Measurements from ENCODE around the gene NAIP.
"Not testable (repeated sequence)": the region's sequence is repeated elsewhere in the genome, so short reads cannot be mapped to it uniquely, and the experiment has no call there.

NAIP gene

DNA sequence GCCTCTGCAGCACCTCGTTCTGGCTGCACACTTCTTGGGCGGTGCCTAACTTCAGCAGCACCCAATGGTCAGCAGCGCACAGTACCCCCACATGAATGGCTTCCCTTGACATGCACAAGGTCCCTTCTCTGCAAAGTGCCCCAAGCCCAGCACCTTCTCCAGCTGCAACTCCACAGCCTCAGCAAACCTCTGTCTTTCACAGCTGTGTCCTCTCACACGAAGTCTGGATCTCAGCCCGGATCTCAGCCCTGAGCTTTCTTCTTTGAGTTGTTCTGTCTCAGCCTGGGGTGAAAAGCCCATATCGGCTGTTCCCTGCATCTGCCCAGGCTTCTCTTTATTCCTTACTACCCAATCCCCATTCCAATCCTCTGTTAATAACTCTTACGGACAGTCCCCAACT is 57.9 kb downstream of the NAIP start:
- H3K4me1 Mint-ChIP-seq, H3K27ac Mint-ChIP-seq, H3K36me3 Mint-ChIP-seq, H3K9me3 Mint-ChIP-seq, H3K4me3 Mint-ChIP-seq, H3K27me3 Mint-ChIP-seq: not testable (repeated sequence)

DNA sequence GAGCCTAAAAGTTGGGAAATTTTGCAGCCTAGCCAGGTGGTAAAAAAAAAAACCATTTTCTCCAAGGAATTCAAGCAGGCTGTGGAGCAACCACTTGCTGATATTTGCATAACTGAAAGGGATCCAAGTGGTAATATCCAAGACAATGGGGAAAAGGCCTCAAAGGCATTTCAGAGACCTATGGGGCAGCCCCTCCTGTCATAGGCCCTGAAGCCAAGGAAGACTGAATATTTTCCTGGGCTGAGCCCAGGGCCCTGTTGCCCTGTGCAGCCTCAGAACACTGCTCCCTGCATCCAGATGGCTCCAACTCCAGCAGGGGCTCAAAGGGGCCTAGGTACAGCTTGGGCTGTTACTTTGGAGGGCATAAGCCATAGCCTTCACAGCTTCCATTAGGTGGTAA is 60.6 kb downstream of the NAIP start:
- not testable (repeated sequence) for H3K27me3 Mint-ChIP-seq, H3K9me3 Mint-ChIP-seq, H3K36me3 Mint-ChIP-seq, H3K4me3 Mint-ChIP-seq, H3K27ac Mint-ChIP-seq, H3K4me1 Mint-ChIP-seq

DNA sequence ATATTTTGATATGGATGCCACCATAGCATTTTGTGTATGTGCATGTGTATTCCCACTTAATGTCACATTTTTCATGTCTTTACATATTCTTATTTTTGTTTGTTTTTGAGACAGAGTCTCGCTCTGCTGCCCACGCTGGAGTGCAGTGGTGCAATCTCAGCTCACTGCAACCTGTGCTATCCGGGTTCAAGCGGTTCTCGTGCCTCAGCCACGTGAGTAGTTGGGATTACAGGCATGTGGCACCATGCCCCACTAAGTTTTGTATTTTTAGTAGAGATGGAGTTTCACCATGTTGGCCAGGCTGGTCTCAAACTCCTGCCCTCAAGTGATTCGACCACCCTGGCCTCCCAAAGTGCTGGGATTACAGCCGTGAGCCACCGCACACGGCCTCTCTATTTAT is 72.1 kb downstream of the NAIP start:
- not testable (repeated sequence) for H3K4me1 Mint-ChIP-seq, H3K27me3 Mint-ChIP-seq, H3K36me3 Mint-ChIP-seq, H3K4me3 Mint-ChIP-seq, H3K27ac Mint-ChIP-seq, H3K9me3 Mint-ChIP-seq

DNA sequence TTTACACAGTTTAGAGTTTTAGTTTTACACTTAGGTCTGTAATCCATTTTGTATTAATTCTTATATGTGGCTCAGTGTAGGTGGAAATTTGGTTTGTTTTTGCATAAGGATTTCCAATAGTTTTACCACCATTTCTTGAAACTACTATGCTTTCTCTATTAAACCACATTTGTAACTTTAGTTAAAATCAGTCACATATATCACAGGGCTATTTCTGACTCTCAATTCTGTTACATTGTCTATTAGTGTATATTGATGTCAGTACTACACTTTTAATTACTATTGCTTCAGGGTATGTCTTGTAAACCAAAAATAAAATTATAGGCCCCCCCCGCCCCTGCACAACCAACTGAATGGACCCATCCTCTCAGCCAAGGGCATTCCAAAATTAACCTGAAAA is 92.6 kb downstream of the NAIP start:
- not testable (repeated sequence) for H3K4me3 Mint-ChIP-seq, H3K27me3 Mint-ChIP-seq, H3K27ac Mint-ChIP-seq, H3K4me1 Mint-ChIP-seq, H3K36me3 Mint-ChIP-seq, H3K9me3 Mint-ChIP-seq

DNA sequence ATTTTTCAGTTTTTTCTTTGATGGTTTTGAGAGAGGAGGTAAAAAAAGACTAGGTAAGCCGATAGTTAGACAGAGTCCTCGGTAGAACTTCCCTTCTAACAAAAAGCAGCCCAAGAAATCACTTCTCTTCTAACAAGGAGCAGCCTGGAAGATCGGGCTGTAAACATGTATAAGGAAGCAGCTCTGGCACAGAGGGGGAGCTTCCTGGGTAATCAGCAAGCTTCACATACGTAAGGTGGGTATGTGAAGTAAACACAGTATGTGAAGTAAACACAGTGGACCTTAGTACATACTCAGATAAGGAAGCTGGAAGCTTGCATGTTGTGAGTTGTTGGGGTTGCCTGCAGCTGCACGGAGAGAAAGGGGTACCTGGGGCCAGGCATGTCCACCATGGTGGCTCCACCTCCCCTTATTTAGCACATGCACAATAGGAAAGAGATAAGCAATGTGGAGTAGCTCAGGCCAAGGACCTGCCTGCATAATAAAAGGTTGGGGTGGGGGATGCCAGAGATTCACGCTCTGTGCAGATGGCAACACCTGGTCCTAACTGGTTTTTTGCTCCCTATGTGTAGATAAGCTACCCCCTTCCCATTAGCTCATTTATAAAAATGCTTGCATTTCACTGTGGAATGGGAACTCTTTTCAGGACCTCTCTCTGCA is 93.3 kb downstream of the NAIP start:
- not testable (repeated sequence) for H3K4me3 Mint-ChIP-seq, H3K36me3 Mint-ChIP-seq, H3K4me1 Mint-ChIP-seq, H3K27me3 Mint-ChIP-seq, H3K9me3 Mint-ChIP-seq, H3K27ac Mint-ChIP-seq

DNA sequence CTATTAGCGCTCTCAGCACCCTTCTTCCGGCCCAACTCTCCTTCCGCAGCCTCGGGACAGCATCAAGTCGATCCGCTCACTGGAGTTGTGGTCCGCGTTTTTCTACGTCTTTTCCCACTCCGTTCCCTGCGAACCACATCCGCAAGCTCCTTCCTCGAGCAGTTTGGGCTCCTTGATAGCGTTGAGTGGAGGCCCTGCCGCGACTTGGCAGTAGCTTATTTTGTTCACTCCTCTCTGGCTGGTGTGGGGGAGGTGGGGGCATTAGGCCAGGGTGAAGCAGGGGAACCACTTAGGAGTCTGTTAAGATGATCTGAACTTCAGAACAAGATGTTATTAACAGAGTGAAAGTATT is 100.0 kb downstream of the NAIP start:
- not testable (repeated sequence) for H3K9me3 Mint-ChIP-seq, H3K4me1 Mint-ChIP-seq, H3K36me3 Mint-ChIP-seq, H3K4me3 Mint-ChIP-seq, H3K27me3 Mint-ChIP-seq, H3K27ac Mint-ChIP-seq
